Measurements from ENCODE around the gene AFF4. TPM values are rescaled to one million over a fixed set of nuclear protein-coding genes. Genes with fewer than 3 reads are reported as not detected.
"Not testable (repeated sequence)": the region's sequence is repeated elsewhere in the genome, so short reads cannot be mapped to it uniquely, and the experiment has no call there.

AFF4 gene
- total RNA-seq, 4 donors from 2014 or later: 47.6 to 109 (median 72.6) TPM

DNA sequence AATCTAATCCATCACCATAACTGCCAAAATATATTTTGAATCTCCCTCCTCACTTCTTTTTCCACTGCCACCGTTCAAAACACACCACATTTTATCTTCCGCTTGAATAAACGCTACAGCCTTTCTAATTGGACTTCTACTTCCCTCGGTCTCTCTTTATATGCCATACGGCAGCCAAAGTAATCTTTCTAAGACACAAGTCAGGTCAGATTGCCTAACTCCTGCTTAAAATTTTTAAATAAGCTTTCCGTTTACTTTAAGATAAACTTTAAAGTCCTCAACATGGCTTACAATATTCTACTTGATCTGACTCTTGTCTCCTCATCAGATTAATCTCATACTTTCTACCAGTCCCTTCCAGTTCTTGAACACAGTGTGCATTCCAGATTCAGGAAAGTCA, 9.7 kb downstream of the AFF4 start:
- Histone ChIP-seq H3K27ac (no peak overlapping the region), H3K27me3 (no peaks in the 10 kb centered on the region), H3K36me3 (peaks cover 0 to 18% (median 0%) of the 10 kb centered on the region in 3 donors), H3K4me3 (no peak overlapping the region), H3K4me1 (peaks cover 0 to 11% (median 0%) of the 10 kb centered on the region in 4 donors), H3K9me3 (no peaks in the 10 kb centered on the region)
- DNase-seq: no peak
- TF ChIP-seq POLR2A (IDR thresholded peaks at IDR 0.05): no peak
- TF ChIP-seq, protein P1, sequence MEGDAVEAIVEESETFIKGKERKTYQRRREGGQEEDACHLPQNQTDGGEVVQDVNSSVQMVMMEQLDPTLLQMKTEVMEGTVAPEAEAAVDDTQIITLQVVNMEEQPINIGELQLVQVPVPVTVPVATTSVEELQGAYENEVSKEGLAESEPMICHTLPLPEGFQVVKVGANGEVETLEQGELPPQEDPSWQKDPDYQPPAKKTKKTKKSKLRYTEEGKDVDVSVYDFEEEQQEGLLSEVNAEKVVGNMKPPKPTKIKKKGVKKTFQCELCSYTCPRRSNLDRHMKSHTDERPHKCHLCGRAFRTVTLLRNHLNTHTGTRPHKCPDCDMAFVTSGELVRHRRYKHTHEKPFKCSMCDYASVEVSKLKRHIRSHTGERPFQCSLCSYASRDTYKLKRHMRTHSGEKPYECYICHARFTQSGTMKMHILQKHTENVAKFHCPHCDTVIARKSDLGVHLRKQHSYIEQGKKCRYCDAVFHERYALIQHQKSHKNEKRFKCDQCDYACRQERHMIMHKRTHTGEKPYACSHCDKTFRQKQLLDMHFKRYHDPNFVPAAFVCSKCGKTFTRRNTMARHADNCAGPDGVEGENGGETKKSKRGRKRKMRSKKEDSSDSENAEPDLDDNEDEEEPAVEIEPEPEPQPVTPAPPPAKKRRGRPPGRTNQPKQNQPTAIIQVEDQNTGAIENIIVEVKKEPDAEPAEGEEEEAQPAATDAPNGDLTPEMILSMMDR (IDR thresholded peaks at IDR 0.05): no peak

DNA sequence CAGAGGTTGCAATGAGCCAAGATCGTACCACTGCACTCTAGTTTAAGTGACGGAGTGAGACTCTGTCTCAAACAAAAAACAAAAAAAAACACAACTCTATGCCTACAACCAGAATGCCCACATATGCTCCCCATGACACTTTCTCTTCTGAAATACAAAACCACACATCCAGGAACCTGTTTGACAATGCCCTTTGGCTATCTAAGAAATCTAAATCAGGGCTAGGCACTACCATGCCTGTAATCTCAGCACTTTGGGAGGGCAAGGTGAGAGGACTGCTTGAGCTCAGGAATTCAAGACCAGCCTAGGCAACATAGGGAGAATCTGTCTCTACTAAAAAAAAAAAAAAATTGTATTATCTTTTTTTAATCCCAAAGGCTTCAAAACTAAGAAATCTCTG, 10.6 kb downstream of the AFF4 start:
- Histone ChIP-seq H3K9me3 (no peaks in the 10 kb centered on the region), H3K27me3 (no peaks in the 10 kb centered on the region), H3K36me3 (peaks cover 0 to 18% (median 0%) of the 10 kb centered on the region in 3 donors), H3K27ac (no peak overlapping the region), H3K4me1 (peaks cover 0 to 11% (median 0%) of the 10 kb centered on the region in 4 donors), H3K4me3 (no peak overlapping the region)
- DNase-seq: no peak
- no peak for TF ChIP-seq POLR2A (IDR thresholded peaks at IDR 0.05)
- TF ChIP-seq, protein P1 (IDR thresholded peaks at IDR 0.05): no peak

GRCh38 chr5:132951897-132952296, 11.5 kb downstream of the AFF4 start:
- DNase-seq: no peak
- no peaks in the 10 kb centered on the region for H3K9me3 ChIP-seq
- H3K4me3 ChIP-seq: no peak overlapping the region
- no peaks in the 10 kb centered on the region for H3K27me3 ChIP-seq
- no peak overlapping the region for H3K27ac ChIP-seq
- peaks cover 0 to 11% (median 0%) of the 10 kb centered on the region in 4 donors for H3K4me1 ChIP-seq
- no peak for TF ChIP-seq POLR2A (IDR thresholded peaks at IDR 0.05)
- TF ChIP-seq, protein P1 (IDR thresholded peaks at IDR 0.05): no peak
- H3K36me3 ChIP-seq: peaks cover 0 to 18% (median 0%) of the 10 kb centered on the region in 3 donors

GRCh38 chr5:132949136-132949535, 14.3 kb downstream of the AFF4 start:
- H3K9me3 ChIP-seq: no peaks in the 10 kb centered on the region
- no peak for DNase-seq
- no peak overlapping the region for H3K4me3 ChIP-seq
- no peak overlapping the region for H3K27ac ChIP-seq
- no peaks in the 10 kb centered on the region for H3K27me3 ChIP-seq
- TF ChIP-seq, protein P1 (IDR thresholded peaks at IDR 0.05): no peak
- peaks cover 0 to 9% (median 0%) of the 10 kb centered on the region in 4 donors for H3K4me1 ChIP-seq
- H3K36me3 ChIP-seq: peaks cover 0 to 8% (median 0%) of the 10 kb centered on the region in 3 donors

GRCh38 chr5:132947671-132948070, 15.8 kb downstream of the AFF4 start:
- no peaks in the 10 kb centered on the region for H3K27me3 ChIP-seq
- no peak overlapping the region for H3K27ac ChIP-seq
- no peak for DNase-seq
- no peak overlapping the region for H3K4me3 ChIP-seq
- no peak for TF ChIP-seq POLR2A (IDR thresholded peaks at IDR 0.05)
- TF ChIP-seq, protein P1 (IDR thresholded peaks at IDR 0.05): no peak
- peaks cover 0 to 6% (median 0%) of the 10 kb centered on the region in 3 donors for H3K36me3 ChIP-seq
- no peaks in the 10 kb centered on the region for H3K4me1 ChIP-seq
- H3K9me3 ChIP-seq: no peaks in the 10 kb centered on the region

- not testable (repeated sequence) for H3K27me3 ChIP-seq, DNase-seq, H3K27ac ChIP-seq, H3K36me3 ChIP-seq, H3K4me3 ChIP-seq, H3K4me1 ChIP-seq, H3K9me3 ChIP-seq
These were observed 18.1 kb downstream of the AFF4 start for GRCh38 chr5:132945315-132945714.

All from Peyer's patch (tissue), 4 donors.